GM12878 (cell line): Measurements from ENCODE around the gene CARD10. TPM values are rescaled to one million over a fixed set of nuclear protein-coding genes. Genes with fewer than 3 reads are reported as not detected.

Experiments
- ATAC-seq: fragments of 200-7000 bp; cut with Tn5 transposase; 3 replicates; pipeline ENCODE4 v1.9.1; 2020; ENCODE audit warnings: mild to moderate bottlenecking, moderate library complexity
- BruUV-seq: library from RNA; stranded (reverse); fragments of 400-500 nt; replicated peaks from 2 replicates; lab custom pipeline; 2021; lab: Mats Ljungman, UMichigan
- CTCF ChIA-PET: fragments of 300-600 bp; sonication (Branson Sonifier 250); formaldehyde crosslinking; extraction: SDS; loops from one replicate; lab custom pipeline; 2021; ENCODE audit warnings: inconsistent platforms; lab: Yijun Ruan, JAX
- POLR2A ChIA-PET: fragments of 350-600 bp; formaldehyde crosslinking; extraction: SDS; loops from one replicate; lab custom pipeline; 2021; ENCODE audit warnings: inconsistent platforms; lab: Charles Lee
- RAD21 ChIA-PET: fragments of 300-600 bp; sonication (Branson Sonifier 250); formaldehyde crosslinking; loops from one replicate; lab custom pipeline; 2023; ENCODE audit warnings: antibody characterized with exemption; ENCODE audit not compliant: unreplicated experiment; lab: Charles Lee
- SMC1A ChIA-PET: fragments of 300-600 bp; sonication (Branson Sonifier 250); formaldehyde crosslinking; loops from one replicate; lab custom pipeline; 2023; ENCODE audit not compliant: unreplicated experiment, uncharacterized antibody; lab: Charles Lee
- DNase-seq: peaks from one replicate; pipeline ENCODE4 v3.0.0-alpha.2; 2011; ENCODE audit warnings: low read depth, low spot score
- FAIRE-seq: peaks from 3 replicates; lab custom pipeline; 2011; peaks lifted over from hg19 to GRCh38; lab: Jason Lieb, UNC
- H2AFZ ChIP-seq: 2 replicates; pipeline ENCODE4 v1.6.0; 2011; ENCODE audit warnings: low read depth, low read length, control low read depth; ENCODE audit not compliant: control insufficient read depth
- H3K27ac ChIP-seq: 2 replicates; pipeline ENCODE4 v1.5.1; 2011; ENCODE audit warnings: control low read depth; ENCODE audit not compliant: control insufficient read depth, insufficient read depth
- H3K27me3 ChIP-seq, 2 experiments: replicated peaks in 1 of 2; 2 replicates each; pipeline versions ENCODE4 v1.6.0 to v1.6.1; 2011; ENCODE audit warnings: low read length in 1 of 2; ENCODE audit not compliant: control insufficient read depth in 2 of 2, insufficient read depth in 2 of 2
- H3K36me3 ChIP-seq, 2 experiments: 2 replicates each; pipeline ENCODE4 v1.5.1; 2011; ENCODE audit warnings: low read length in 1 of 2; ENCODE audit not compliant: control insufficient read depth in 2 of 2, insufficient read depth in 2 of 2
- H3K4me1 ChIP-seq: 2 replicates; pipeline ENCODE4 v1.6.1; 2011; ENCODE audit warnings: mild to moderate bottlenecking, low read length, moderate library complexity, mixed read lengths; ENCODE audit not compliant: control insufficient read depth, insufficient read depth
- H3K4me2 ChIP-seq: 2 replicates; pipeline ENCODE4 v1.6.0; 2011; ENCODE audit warnings: control low read depth; ENCODE audit not compliant: control insufficient read depth, insufficient read depth
- H3K4me3 ChIP-seq: fragments of 200-600 bp; sonication (generic); 2 replicates; pipeline ENCODE4 v1.5.1; 2016
- H3K79me2 ChIP-seq: 2 replicates; pipeline ENCODE4 v1.6.0; 2011; ENCODE audit warnings: low read length; ENCODE audit not compliant: control insufficient read depth, insufficient read depth
- H3K9ac ChIP-seq: 2 replicates; pipeline ENCODE4 v1.8.0; 2011; ENCODE audit warnings: low read length, control low read depth, mixed read lengths; ENCODE audit not compliant: control insufficient read depth, insufficient read depth
- H3K9me3 ChIP-seq: replicated peaks from 3 replicates; pipeline ENCODE4 v1.5.1; 2011; ENCODE audit warnings: mild to moderate bottlenecking, low read length; ENCODE audit not compliant: control insufficient read depth, insufficient read depth
- H4K20me1 ChIP-seq: 2 replicates; pipeline ENCODE4 v1.6.0; 2011; ENCODE audit not compliant: control insufficient read depth, insufficient read depth
- BRCA1 ChIP-seq: IDR thresholded peaks from 2 replicates; pipeline ENCODE4 v1.6.1; 2011; ENCODE audit warnings: low read depth, low read length, improper control_type of control experiment
- CUX1 ChIP-seq: IDR thresholded peaks from 2 replicates; pipeline ENCODE4 v1.6.1; 2012; ENCODE audit warnings: improper control_type of control experiment, low read depth, low read length; ENCODE audit not compliant: insufficient replicate concordance
- E4F1 ChIP-seq: fragments of 450-650 bp; IDR thresholded peaks from 2 replicates; pipeline ENCODE4 v1.6.1; 2018; ENCODE audit warnings: borderline replicate concordance, mild to moderate bottlenecking; ENCODE audit not compliant: partially characterized antibody
- MEF2A ChIP-seq: IDR thresholded peaks from 2 replicates; pipeline ENCODE4 v1.6.1; 2011; ENCODE audit warnings: low read depth, mild to moderate bottlenecking, low read length, moderate library complexity; ENCODE audit not compliant: insufficient read depth
- NR2C1 ChIP-seq: fragments of 450-650 bp; IDR thresholded peaks from 2 replicates; pipeline ENCODE4 v1.6.1; 2017; ENCODE audit warnings: antibody characterized with exemption, mild to moderate bottlenecking, moderate library complexity
- PBX3 ChIP-seq: IDR thresholded peaks from 2 replicates; pipeline ENCODE4 v1.6.1; 2011; ENCODE audit warnings: mild to moderate bottlenecking, low read depth, low read length, moderate library complexity; ENCODE audit not compliant: insufficient replicate concordance
- POLR2AphosphoS2 ChIP-seq: IDR thresholded peaks from 2 replicates; pipeline ENCODE4 v1.6.1; 2011; ENCODE audit warnings: low read depth, mild to moderate bottlenecking, low read length, improper control_type of control experiment, moderate library complexity
- RB1 ChIP-seq: fragments of 450-650 bp; formaldehyde crosslinking; IDR thresholded peaks from 2 replicates; pipeline ENCODE4 v1.6.1; 2017; ENCODE audit warnings: mild to moderate bottlenecking, borderline replicate concordance
- SMC3 ChIP-seq: IDR thresholded peaks from 2 replicates; pipeline ENCODE4 v1.6.1; 2011; ENCODE audit warnings: low read length, improper control_type of control experiment, borderline replicate concordance
- TBL1XR1 ChIP-seq: IDR thresholded peaks from 2 replicates; pipeline ENCODE4 v1.6.1; 2012; ENCODE audit warnings: low read depth, low read length, improper control_type of control experiment
- USF1 ChIP-seq: IDR thresholded peaks from 2 replicates; pipeline ENCODE4 v1.6.1; 2011; ENCODE audit warnings: borderline replicate concordance, low read depth, mild to moderate bottlenecking, moderate library complexity, mixed read lengths, low read length; ENCODE audit not compliant: insufficient read depth; ENCODE audit errors: extremely low read length
- WGBS: methylation state at CpG from one replicate; pipeline ENCODE4 v1.1.6; 2016; ENCODE audit warnings: low lambda C conversion rate; ENCODE audit not compliant: insufficient replicate concordance, insufficient coverage; ENCODE audit errors: missing lambda C conversion rate; 5-methylcytosine and 5-hydroxymethylcytosine counted together
- in situ Hi-C: fragments of 300-500 bp; cut with MboI; formaldehyde crosslinking; loops from 9 replicates; pipeline ENCODE4 v1.14.3; 2018; ENCODE audit warnings: mixed read lengths
- intact Hi-C: fragments of 100-400 bp; cut with micrococcal nuclease; formaldehyde crosslinking; loops from one replicate; pipeline ENCODE4 v1.14.2; 2022; ENCODE audit not compliant: unreplicated experiment
- polyA plus RNA-seq, 11 experiments: library from polyadenylated mRNA; depleted of rRNA in 4 of 11; unstranded in 6 of 11; stranded (reverse) in 5 of 11; fragments of >200 nt; fragmentation: Nextera tagmentation in 4 of 11; fragmentation: Illumina TruSeq in 1 of 11; extraction: Ambion mirVana in 4 of 11; extraction: Trizol in 1 of 11; gene quantifications; 1 replicate in 1 of 11; 2 replicates in 10 of 11; pipeline versions ENCODE4 v1.2.1 to v1.2.3, GENCODE V29; 2011 to 2016; ENCODE audit warnings: inconsistent platforms in 2 of 11, missing spikeins in 2 of 11, low read depth in 1 of 11
- total RNA-seq, 4 experiments: library from RNA; depleted of rRNA in 3 of 4; stranded (reverse); fragments of >200 nt in 3 of 4; fragmentation: Illumina TruSeq in 1 of 4; extraction: Trizol in 1 of 4; gene quantifications; 2 replicates each; pipeline versions ENCODE4 v1.2.1 to v1.2.3, GENCODE V29; 2013 to 2021

CARD10 gene
- total and polyA plus RNA-seq, 10 of the 15 experiments (the other 5 are each of a cell fraction or from before 2014, with no cell fraction given) = 0.08 to 0.10 (median 0.10) TPM; not detected in 7

GRCh38 chr22:37564111-37564711 lies 45.0 kb upstream of the CARD10 start:
- SMC1A ChIA-PET = interaction anchor here (0.8 to 3.6 kb wide), 5 partner anchors 19 to 91 kb away, joined by 3 to 26 read pairs (median 5); no protein-coding TSS in a partner anchor
- H3K79me2 ChIP-seq = no peaks in the 10 kb centered on the region
- H3K9ac ChIP-seq = no peak overlapping the region
- intact Hi-C loops (loop anchor here (10.0 kb wide), 1 partner anchor 249 kb away; no protein-coding TSS in a partner anchor), in situ Hi-C loops (no loop called here)
- BruUV-seq = no TSS peak
- H3K36me3 ChIP-seq = no peaks in the 10 kb centered on the region
- H3K9me3 ChIP-seq = no peaks in the 10 kb centered on the region
- peaks cover 11% of the 10 kb centered on the region for H3K4me1 ChIP-seq
- H3K4me2 ChIP-seq = no peak overlapping the region
- RAD21 ChIA-PET = interaction anchor here (1.2 to 8.5 kb wide), 4 partner anchors 21 to 43 kb away, joined by 3 to 237 read pairs (median 88); partner anchors contain the start of gene GGA1
- H2AFZ ChIP-seq = no peak overlapping the region
- no peak for FAIRE-seq
- no peak for DNase-seq
- POLR2A ChIA-PET = interaction anchor here (0.6 to 4.9 kb wide), 4 partner anchors 16 to 94 kb away, joined by 3 to 39 read pairs (median 6); partner anchors contain the start of gene LGALS2
- H3K4me3 ChIP-seq = no peak overlapping the region
- no peak overlapping the region for H3K27ac ChIP-seq
- WGBS = 83% methylated on average over 7 of the region's 7 CpGs
- H4K20me1 ChIP-seq = no peaks in the 10 kb centered on the region
- no peak for ATAC-seq
- CTCF ChIA-PET = interaction anchor here (0.8 to 22.0 kb wide), 4 partner anchors 10 to 37 kb away, joined by 3 to 541 read pairs (median 267); partner anchors contain the start of gene LGALS2
- peaks cover 16% of the 10 kb centered on the region in 2 experiments for H3K27me3 ChIP-seq
- TF ChIP-seq NR2C1 (no peak), BRCA1 (no peak), RB1 (no peak), USF1 (no peak), POLR2AphosphoS2 (no peak), MEF2A (no peak), E4F1 (no peak), SMC3 (no peak), TBL1XR1 (no peak), CUX1 (no peak), PBX3 (no peak)
